Mesendoderm (in vitro differentiated cells): ENCODE data around the gene CAPG.
A peak's percentile ranks its signal among the peaks of the same experiment; 100 is the strongest.
"Not testable (repeated sequence)": the region's sequence is repeated elsewhere in the genome, so short reads cannot be mapped to it uniquely, and the experiment has no call there.

ENCODE experiments used
- DNase-seq: peaks from one replicate; pipeline ENCODE4 v3.0.0; 2013
- H2AK5ac ChIP-seq: 2 replicates; pipeline ENCODE4 v1.6.1; 2013; ENCODE audit warnings: low read length, inconsistent platforms
- H2BK120ac ChIP-seq: 2 replicates; pipeline ENCODE4 v1.6.1; 2013; ENCODE audit warnings: low read depth, mild to moderate bottlenecking, low read length, moderate library complexity, mixed read lengths
- H2BK15ac ChIP-seq: replicated peaks from 2 replicates; pipeline ENCODE4 v1.6.1; 2013; ENCODE audit warnings: low read depth, mild to moderate bottlenecking, moderate library complexity
- H2BK5ac ChIP-seq: 2 replicates; pipeline ENCODE4 v1.6.1; 2013; ENCODE audit warnings: low read length, inconsistent platforms
- H3K18ac ChIP-seq: 2 replicates; pipeline ENCODE4 v1.6.1; 2013; ENCODE audit warnings: mild to moderate bottlenecking, low read length, mixed read lengths
- H3K23ac ChIP-seq: one replicate; pipeline ENCODE4 v1.6.1; 2013; ENCODE audit warnings: low read length
- H3K27ac ChIP-seq: 2 replicates; pipeline ENCODE4 v1.5.1; 2013; ENCODE audit warnings: low read depth, mild to moderate bottlenecking, inconsistent platforms, low read length, moderate library complexity
- H3K27me3 ChIP-seq: 2 replicates; pipeline ENCODE4 v1.6.1; 2013; ENCODE audit warnings: low read length, control low read depth, mild to moderate bottlenecking, inconsistent platforms; ENCODE audit not compliant: insufficient read depth, poor library complexity
- H3K36me3 ChIP-seq: 2 replicates; pipeline ENCODE4 v1.6.1; 2013; ENCODE audit warnings: low read length, inconsistent platforms; ENCODE audit not compliant: control insufficient read depth, insufficient read depth
- H3K4ac ChIP-seq: one replicate; pipeline ENCODE4 v1.6.1; 2013; ENCODE audit warnings: low read depth, mild to moderate bottlenecking, low read length, moderate library complexity
- H3K4me1 ChIP-seq: 2 replicates; pipeline ENCODE4 v1.6.1; 2013; ENCODE audit warnings: low read depth, low read length, inconsistent platforms; ENCODE audit not compliant: control insufficient read depth
- H3K4me2 ChIP-seq: 2 replicates; pipeline ENCODE4 v1.6.1; 2013; ENCODE audit warnings: low read length
- H3K4me3 ChIP-seq: 2 replicates; pipeline ENCODE4 v1.5.1; 2013; ENCODE audit warnings: mild to moderate bottlenecking, low read length
- H3K56ac ChIP-seq: one replicate; pipeline ENCODE4 v1.6.1; 2013; ENCODE audit warnings: low read length
- H3K79me1 ChIP-seq: 2 replicates; pipeline ENCODE4 v1.6.1; 2013; ENCODE audit warnings: low read length, inconsistent platforms
- H3K79me2 ChIP-seq: 2 replicates; pipeline ENCODE4 v1.6.1; 2013; ENCODE audit warnings: mild to moderate bottlenecking, low read length; ENCODE audit not compliant: control insufficient read depth, insufficient read depth
- H3K9ac ChIP-seq: 2 replicates; pipeline ENCODE4 v1.6.1; 2013; ENCODE audit warnings: low read length, inconsistent platforms
- H4K5ac ChIP-seq: one replicate; pipeline ENCODE4 v1.6.1; 2013; ENCODE audit warnings: low read length
- H4K8ac ChIP-seq: one replicate; pipeline ENCODE4 v1.6.1; 2013; ENCODE audit warnings: low read depth, mild to moderate bottlenecking, control low read depth, low read length, moderate library complexity
- WGBS: extraction: QIAGEN DNeasy Blood & Tissue Kit; methylation state at CpG from one replicate; pipeline ENCODE4 v1.1.7; 2013; ENCODE audit warnings: low lambda C conversion rate, missing lambda C conversion rate; ENCODE audit not compliant: insufficient coverage; ENCODE audit errors: extremely low coverage; 5-methylcytosine and 5-hydroxymethylcytosine counted together

CAPG gene

DNA sequence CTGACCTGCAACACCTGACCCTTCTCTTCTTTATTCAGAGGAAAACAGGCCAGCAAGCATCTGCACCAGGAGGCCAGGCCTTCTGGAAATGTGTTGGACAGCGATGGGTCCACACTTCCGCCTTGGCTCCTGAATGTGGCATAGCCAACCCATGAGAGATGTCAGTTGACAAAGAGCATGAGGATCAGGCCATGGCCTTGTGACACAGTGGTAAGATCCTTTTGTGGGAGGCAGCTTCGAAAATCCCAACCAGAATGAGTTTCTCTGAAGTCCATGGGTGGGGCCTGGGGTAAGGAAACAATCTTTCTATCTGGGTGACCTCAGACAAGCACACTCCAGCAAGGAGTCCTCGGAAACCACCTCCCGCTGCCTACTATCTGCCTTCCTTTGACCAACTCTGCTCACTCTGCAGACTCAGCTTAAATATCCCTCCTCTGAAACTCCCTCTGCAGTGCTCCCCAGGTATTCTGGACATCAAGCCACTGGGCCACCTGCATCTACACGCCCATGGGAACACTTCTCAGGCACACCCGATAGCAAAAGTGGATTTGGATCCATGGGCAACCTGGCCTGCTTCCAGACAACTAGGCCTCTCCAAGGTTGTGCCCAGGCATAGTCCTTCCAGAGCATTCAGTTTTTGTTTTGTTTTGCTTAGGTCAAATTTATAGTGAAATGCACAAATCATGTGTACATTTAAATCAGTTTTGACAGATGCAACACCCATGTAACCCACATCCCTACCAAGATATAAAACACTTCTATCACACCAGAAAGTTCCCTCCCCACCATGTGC lies 4.8 kb upstream of the CAPG start:
- Histone ChIP-seq H3K27ac (no peak overlapping the region), H3K23ac (no peak overlapping the region), H3K27me3 (no peaks in the 10 kb centered on the region), H4K8ac (no peak overlapping the region), H3K4me2 (no peak overlapping the region), H4K5ac (no peak overlapping the region), H3K4me1 (peaks cover 10% of the 10 kb centered on the region), H3K4ac (no peak overlapping the region), H2BK15ac (no peak overlapping the region), H3K79me2 (no peaks in the 10 kb centered on the region), H3K56ac (no peak overlapping the region), H3K18ac (no peak overlapping the region), H3K79me1 (peaks cover 1% of the 10 kb centered on the region), H2BK120ac (no peak overlapping the region), H2AK5ac (no peak overlapping the region), H3K9ac (no peak overlapping the region), H3K36me3 (no peaks in the 10 kb centered on the region), H3K4me3 (no peak overlapping the region), H2BK5ac (no peak overlapping the region)
- no CpG with 5 or more reads among the region's 7 CpGs for WGBS
- no peak for DNase-seq

DNA sequence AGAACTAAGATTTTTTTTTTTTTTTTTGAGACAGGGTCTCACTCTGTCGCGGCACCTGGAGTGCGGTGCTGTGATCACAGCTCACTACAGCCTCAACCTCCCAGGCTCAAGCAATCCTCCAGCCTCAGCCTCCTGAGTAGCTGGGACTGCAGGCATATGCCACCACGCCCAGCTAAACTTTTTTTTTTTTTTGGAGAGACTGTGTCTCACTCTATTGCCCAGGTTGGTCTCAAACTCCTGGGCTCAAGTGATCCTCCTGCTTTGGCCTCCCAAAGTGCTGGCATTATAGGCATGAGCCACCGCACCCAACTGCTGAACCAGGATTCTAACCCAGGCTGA lies 4.2 kb upstream of the CAPG start:
- not testable (repeated sequence) for H2AK5ac ChIP-seq, H3K79me1 ChIP-seq, H3K4me3 ChIP-seq, H4K8ac ChIP-seq, H3K36me3 ChIP-seq, H3K79me2 ChIP-seq, H3K4me2 ChIP-seq, H3K23ac ChIP-seq, DNase-seq, H2BK120ac ChIP-seq, H3K27ac ChIP-seq, H3K27me3 ChIP-seq, H3K18ac ChIP-seq, H2BK15ac ChIP-seq, H2BK5ac ChIP-seq, H4K5ac ChIP-seq, H3K4ac ChIP-seq
- Histone ChIP-seq H3K9ac (peak overlapping the region; percentile 62), H3K56ac (peak overlapping the region; percentile 80), H3K4me1 (peaks cover 14% of the 10 kb centered on the region)
- no CpG with 5 or more reads among the region's 5 CpGs for WGBS

DNA sequence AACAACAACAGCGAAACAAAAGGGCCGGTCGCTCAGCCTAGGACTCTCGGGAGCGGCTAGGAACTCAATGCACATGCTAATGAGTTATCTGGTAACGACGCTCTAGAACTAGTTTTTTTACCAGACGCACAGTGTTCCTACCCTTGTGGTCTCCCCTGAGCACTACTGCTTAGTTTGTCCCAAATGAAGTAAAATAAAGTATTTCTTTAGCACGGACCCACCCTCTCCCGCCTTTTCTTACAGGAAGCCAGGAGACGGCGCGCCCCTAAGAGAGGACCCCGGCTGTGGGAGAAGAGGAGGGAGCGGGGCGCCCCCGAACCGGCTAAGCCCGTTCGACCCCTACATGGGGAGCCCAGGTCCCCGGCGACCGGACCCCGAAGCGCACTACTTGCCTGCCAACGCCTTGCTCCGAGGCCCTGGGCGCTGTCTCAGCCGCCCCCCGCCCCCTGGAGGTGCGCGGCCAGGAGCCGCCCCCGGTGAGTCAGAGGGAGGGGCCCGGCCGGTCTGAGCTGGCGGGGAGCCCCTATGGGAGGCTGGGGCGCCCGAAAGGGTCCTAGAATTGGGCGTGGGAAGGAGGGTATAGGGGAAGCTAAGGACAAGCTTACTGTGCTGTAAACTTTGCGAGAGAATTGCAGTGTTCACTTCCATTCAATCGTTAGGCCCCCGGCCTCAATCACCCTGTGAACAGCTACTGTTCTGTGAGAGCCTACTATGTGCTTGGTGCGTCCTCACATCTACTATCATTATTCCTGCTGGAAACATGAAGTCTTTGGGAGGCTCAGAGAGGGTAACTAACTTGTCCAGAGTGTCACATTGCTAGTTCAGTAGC lies 3.6 kb upstream of the CAPG start:
- Histone ChIP-seq H2BK120ac (no peak overlapping the region), H3K9ac (peak overlapping the region; percentile 62), H4K8ac (peak overlapping the region; percentile 91), H3K23ac (no peak overlapping the region), H3K27ac (no peak overlapping the region), H2AK5ac (no peak overlapping the region), H3K4me2 (peak overlapping the region; percentile 34), H3K56ac (peak overlapping the region; percentile 80), H3K79me1 (peaks cover 5% of the 10 kb centered on the region), H4K5ac (no peak overlapping the region), H3K4me3 (peak overlapping the region; percentile 73), H3K79me2 (no peaks in the 10 kb centered on the region), H3K4ac (peak overlapping the region; percentile 61), H2BK15ac (no peak overlapping the region), H3K4me1 (peaks cover 13% of the 10 kb centered on the region), H2BK5ac (no peak overlapping the region), H3K27me3 (no peaks in the 10 kb centered on the region), H3K18ac (peak overlapping the region; percentile 7), H3K36me3 (no peaks in the 10 kb centered on the region)
- no CpG with 5 or more reads among the region's 44 CpGs for WGBS
- peak; percentile 74 for DNase-seq

DNA sequence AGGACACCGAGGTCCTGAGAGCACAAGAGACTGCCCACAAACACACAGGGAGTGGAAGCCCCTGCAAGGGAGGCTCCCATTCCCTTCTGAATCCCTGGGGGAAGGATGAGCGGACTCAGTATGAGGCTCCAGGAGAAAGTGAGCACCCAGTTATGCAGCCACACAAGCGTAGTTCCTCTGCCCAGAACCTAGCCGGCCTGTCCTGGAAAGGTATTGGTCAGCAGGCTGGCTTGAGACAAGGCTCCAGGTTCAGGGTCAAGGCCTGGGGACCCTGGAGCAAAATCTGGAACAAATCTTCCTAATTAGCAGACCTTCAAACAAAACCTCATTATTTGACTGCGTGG lies 1.2 kb upstream of the CAPG start:
- peaks cover 5% of the 10 kb centered on the region for H3K79me1 ChIP-seq
- H3K18ac ChIP-seq, result no peak overlapping the region
- no peak overlapping the region for H4K5ac ChIP-seq
- no peak overlapping the region for H3K23ac ChIP-seq
- no peaks in the 10 kb centered on the region for H3K27me3 ChIP-seq
- no peak overlapping the region for H3K27ac ChIP-seq
- peak overlapping the region; percentile 18 for H3K4ac ChIP-seq
- H2AK5ac ChIP-seq, result no peak overlapping the region
- WGBS, result no CpG with 5 or more reads among the region's 5 CpGs
- no peaks in the 10 kb centered on the region for H3K79me2 ChIP-seq
- no peak overlapping the region for H2BK15ac ChIP-seq
- H4K8ac ChIP-seq, result no peak overlapping the region
- no peaks in the 10 kb centered on the region for H3K36me3 ChIP-seq
- H2BK5ac ChIP-seq, result no peak overlapping the region
- no peak overlapping the region for H3K4me2 ChIP-seq
- no peak overlapping the region for H2BK120ac ChIP-seq
- no peak overlapping the region for H3K9ac ChIP-seq
- no peak overlapping the region for H3K4me3 ChIP-seq
- DNase-seq, result no peak
- peaks cover 13% of the 10 kb centered on the region for H3K4me1 ChIP-seq
- peak overlapping the region; percentile 44 for H3K56ac ChIP-seq

DNA sequence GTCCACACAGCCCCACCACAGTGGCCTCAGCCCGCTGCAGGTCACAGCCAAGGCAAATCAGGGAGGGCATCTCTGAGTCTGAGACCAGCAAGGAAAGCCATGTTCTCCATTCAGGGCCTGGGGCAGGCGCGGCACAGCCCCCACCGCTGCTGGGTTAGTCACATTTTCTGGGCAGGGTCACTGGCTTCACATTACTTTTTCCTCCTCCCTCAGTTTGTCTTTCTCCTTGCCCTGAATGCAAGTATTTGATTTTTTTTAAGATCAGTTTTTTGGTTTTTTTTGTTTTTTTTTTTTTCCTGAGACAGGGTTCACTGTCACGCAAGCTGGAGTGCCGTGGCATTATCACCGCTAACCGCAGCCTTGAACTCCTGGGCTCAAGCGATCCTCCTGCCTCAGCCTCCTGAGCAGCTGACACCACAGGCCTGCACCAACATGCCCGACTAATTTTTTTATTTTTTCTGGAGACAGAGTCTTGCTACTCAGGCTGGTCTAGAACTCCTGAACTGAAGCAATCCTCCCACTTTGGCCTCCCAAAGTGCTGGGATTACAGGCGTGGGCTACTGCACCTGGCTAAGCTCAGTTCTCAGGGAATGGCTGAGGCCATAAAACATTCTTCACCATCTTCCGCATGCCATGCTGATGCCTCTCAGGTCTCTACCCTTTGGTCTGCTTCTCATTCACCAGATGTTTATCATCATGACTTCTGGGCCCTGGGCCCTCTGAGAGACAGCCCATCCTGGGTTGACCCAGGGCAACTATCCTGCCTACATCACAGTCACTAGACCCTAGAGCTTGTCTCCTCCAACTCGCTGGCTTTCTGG lies 628 bp upstream of the CAPG start:
- no peak overlapping the region for H3K4me2 ChIP-seq
- H4K8ac ChIP-seq, result no peak overlapping the region
- H2BK5ac ChIP-seq, result no peak overlapping the region
- H2AK5ac ChIP-seq, result peak overlapping the region; percentile 54
- H3K56ac ChIP-seq, result peak overlapping the region; percentile 75
- no peak overlapping the region for H3K4ac ChIP-seq
- WGBS, result no CpG with 5 or more reads among the region's 13 CpGs
- H3K79me2 ChIP-seq, result no peaks in the 10 kb centered on the region
- no peak overlapping the region for H3K27ac ChIP-seq
- no peaks in the 10 kb centered on the region for H3K27me3 ChIP-seq
- H3K79me1 ChIP-seq, result peaks cover 5% of the 10 kb centered on the region
- H3K4me3 ChIP-seq, result no peak overlapping the region
- H2BK15ac ChIP-seq, result no peak overlapping the region
- no peak overlapping the region for H3K23ac ChIP-seq
- H4K5ac ChIP-seq, result no peak overlapping the region
- peak overlapping the region; percentile 60 for H3K9ac ChIP-seq
- no peaks in the 10 kb centered on the region for H3K36me3 ChIP-seq
- no peak overlapping the region for H3K18ac ChIP-seq
- peaks cover 13% of the 10 kb centered on the region for H3K4me1 ChIP-seq
- no peak for DNase-seq
- no peak overlapping the region for H2BK120ac ChIP-seq
